HG02943 (cell line): ENCODE results near the gene NUDT3.
"Not testable (repeated sequence)": the region's sequence is repeated elsewhere in the genome, so short reads cannot be mapped to it uniquely, and the experiment has no call there.

Experiments used
- ATAC-seq: cut with Tn5 transposase; IDR thresholded peaks from one replicate; pipeline ENCODE4 v1.9.1; 2021; ENCODE audit warnings: mild to moderate bottlenecking, low read depth, moderate library complexity; ENCODE audit not compliant: unreplicated experiment

NUDT3 gene

GRCh38 chr6:34392497-34393190 lies at the start of gene NUDT3:
Gene NUDT3 (minus strand): TSS chr6:34392669. CDS start chr6:34392362, 307 bp downstream.
- ATAC-seq, result peak; percentile 61

GRCh38 chr6:34441526-34441925 lies 49.1 kb upstream of the NUDT3 start:
- ATAC-seq, result no peak

GRCh38 chr6:34439442-34439841 lies 47.0 kb upstream of the NUDT3 start:
- no peak for ATAC-seq

GRCh38 chr6:34438705-34439104 lies 46.2 kb upstream of the NUDT3 start:
- ATAC-seq, result no peak

GRCh38 chr6:34437644-34437970 lies 45.1 kb upstream of the NUDT3 start:
- ATAC-seq, result no peak

GRCh38 chr6:34436803-34437643 lies 44.6 kb upstream of the NUDT3 start:
- no peak for ATAC-seq

GRCh38 chr6:34435916-34436315 lies 43.4 kb upstream of the NUDT3 start:
- no peak for ATAC-seq

- peak; percentile 72 for ATAC-seq
Measured at GRCh38 chr6:34425498-34426410, 33.3 kb upstream of the NUDT3 start, which contains the start of gene RPS10. Gene RPS10 (minus strand): TSS chr6:34426069. CDS start chr6:34425221, 848 bp downstream.

GRCh38 chr6:34425132-34425497 lies 32.6 kb upstream of the NUDT3 start:
- no peak for ATAC-seq

GRCh38 chr6:34424200-34425131 lies 32.0 kb upstream of the NUDT3 start:
- ATAC-seq, result no peak

GRCh38 chr6:34423254-34423653 lies 30.8 kb upstream of the NUDT3 start:
- no peak for ATAC-seq

GRCh38 chr6:34418367-34418766 lies 25.9 kb upstream of the NUDT3 start:
- no peak for ATAC-seq

- no peak for ATAC-seq
Measured at GRCh38 chr6:34416877-34417371, 24.5 kb upstream of the NUDT3 start.

- ATAC-seq, result no peak
Measured at GRCh38 chr6:34414999-34415858, 22.8 kb upstream of the NUDT3 start.

- no peak for ATAC-seq
Measured at GRCh38 chr6:34412643-34413214, 20.3 kb upstream of the NUDT3 start.

GRCh38 chr6:34412016-34412415 lies 19.5 kb upstream of the NUDT3 start:
- ATAC-seq, result no peak

GRCh38 chr6:34407915-34408314 lies 15.4 kb upstream of the NUDT3 start:
- not testable (repeated sequence) for ATAC-seq

GRCh38 chr6:34396518-34396917 lies 4.0 kb upstream of the NUDT3 start:
- ATAC-seq, result no peak
